Cortex of kidney (tissue), 1 donor: ENCODE data around the gene ADGRG1.

Source experiments
- DNase-seq: peaks from one replicate; lab custom pipeline; 2025; lab: John Stamatoyannopoulos, UW

The ADGRG1 gene

GRCh38 chr16:57648581-57649442 lies 20.4 kb downstream of the ADGRG1 start:
- DNase-seq = no peak

- DNase-seq = no peak
Measured at GRCh38 chr16:57649443-57649751, 21.0 kb downstream of the ADGRG1 start.

GRCh38 chr16:57649846-57650245 lies 21.4 kb downstream of the ADGRG1 start:
- DNase-seq = no peak

GRCh38 chr16:57651344-57652333 lies 23.2 kb downstream of the ADGRG1 start:
- DNase-seq = no peak

- DNase-seq = no peak
Measured at GRCh38 chr16:57652695-57653471, 24.5 kb downstream of the ADGRG1 start.

GRCh38 chr16:57653936-57654335 lies 25.5 kb downstream of the ADGRG1 start:
- DNase-seq = no peak

- DNase-seq = no peak
Measured at GRCh38 chr16:57656342-57656955, 28.0 kb downstream of the ADGRG1 start.

- no peak for DNase-seq
Measured at GRCh38 chr16:57657228-57657627, 28.8 kb downstream of the ADGRG1 start.

GRCh38 chr16:57658130-57658877 lies 29.9 kb downstream of the ADGRG1 start:
- DNase-seq = no peak

GRCh38 chr16:57658878-57659674 lies 30.6 kb downstream of the ADGRG1 start:
- no peak for DNase-seq

- DNase-seq = no peak
Measured at GRCh38 chr16:57660715-57661463, 32.5 kb downstream of the ADGRG1 start.

- no peak for DNase-seq
Measured at GRCh38 chr16:57661510-57661909, 33.1 kb downstream of the ADGRG1 start.

GRCh38 chr16:57661936-57662906 lies 33.8 kb downstream of the ADGRG1 start:
- no peak for DNase-seq

- no peak for DNase-seq
Measured at GRCh38 chr16:57663436-57663835, 35.0 kb downstream of the ADGRG1 start.

- DNase-seq = no peak
Measured at GRCh38 chr16:57663917-57664661, 35.7 kb downstream of the ADGRG1 start.

- no peak for DNase-seq
Measured at GRCh38 chr16:57664662-57665025, 36.2 kb downstream of the ADGRG1 start.

GRCh38 chr16:57665541-57665940 lies 37.1 kb downstream of the ADGRG1 start:
- DNase-seq = no peak
